HFFc6 (cell line): ENCODE results near the gene SLC46A1. TPM values are rescaled to one million over a fixed set of nuclear protein-coding genes. Genes with fewer than 3 reads are reported as not detected.

Experiments
- DNase-seq: peaks from one replicate; pipeline ENCODE4 v3.0.0-alpha.2; 2018
- H3K27ac Mint-ChIP-seq: 2 replicates; pipeline ENCODE4 v1.8.0; 2020; ENCODE audit warnings: mild to moderate bottlenecking, mixed read lengths
- H3K27me3 Mint-ChIP-seq: 2 replicates; pipeline ENCODE4 v1.8.0; 2021; ENCODE audit warnings: mild to moderate bottlenecking, moderate library complexity, mixed read lengths; ENCODE audit not compliant: insufficient read depth
- H3K36me3 Mint-ChIP-seq: 2 replicates; pipeline ENCODE4 v1.8.0; 2021; ENCODE audit warnings: low read depth, mixed read lengths
- H3K4me1 Mint-ChIP-seq: 2 replicates; pipeline ENCODE4 v1.8.0; 2020; ENCODE audit warnings: low read depth, mixed read lengths
- H3K4me3 Mint-ChIP-seq: 2 replicates; pipeline ENCODE4 v1.8.0; 2020; ENCODE audit warnings: mild to moderate bottlenecking, moderate library complexity, mixed read lengths
- H3K9me3 Mint-ChIP-seq: 2 replicates; pipeline ENCODE4 v1.8.0; 2020; ENCODE audit warnings: mild to moderate bottlenecking, mixed read lengths
- CTCF ChIP-seq: fragments of 200-600 bp; sonication (generic); IDR thresholded peaks from 2 replicates; pipeline ENCODE4 v1.5.0; 2021; ENCODE audit warnings: antibody characterized with exemption, mild to moderate bottlenecking
- total RNA-seq, 6 experiments: library from RNA; stranded (reverse); fragmentation: NEBNext Ultra II Directional; extraction: Animal tissue kit (Norgen Biotek cat#: 25700); gene quantifications; 2 replicates in 1 of 6; 3 replicates in 5 of 6; pipeline ENCODE4 v1.2.3, GENCODE V29; 2021

Gene SLC46A1
- total RNA-seq, 6 experiments from 2014 or later, result 4.3 to 6.7 (median 6.4) TPM

- no peaks in the 10 kb centered on the region for H3K36me3 Mint-ChIP-seq
- no peak overlapping the region for H3K4me3 Mint-ChIP-seq
- TF ChIP-seq CTCF, result no peak
- peaks cover 20% of the 10 kb centered on the region for H3K4me1 Mint-ChIP-seq
- no peak overlapping the region for H3K27ac Mint-ChIP-seq
- no peak for DNase-seq
- no peaks in the 10 kb centered on the region for H3K9me3 Mint-ChIP-seq
- no peaks in the 10 kb centered on the region; the same call in 1 of the 2 replicates for H3K27me3 Mint-ChIP-seq
These were observed 38.2 kb downstream of the SLC46A1 start for GRCh38 chr17:28367641-28368305.

- Mint-ChIP-seq H3K4me3 (no peak overlapping the region), H3K4me1 (peaks cover 17% of the 10 kb centered on the region), H3K9me3 (no peaks in the 10 kb centered on the region), H3K27ac (no peak overlapping the region), H3K36me3 (no peaks in the 10 kb centered on the region), H3K27me3 (no peaks in the 10 kb centered on the region; the same call in 1 of the 2 replicates)
- TF ChIP-seq CTCF, result peak; percentile 44; the same call in 1 of the 2 replicates
- DNase-seq, result no peak
These were observed 39.4 kb downstream of the SLC46A1 start for GRCh38 chr17:28366605-28367004.

- Mint-ChIP-seq H3K36me3 (peaks cover 10% of the 10 kb centered on the region; the same call in 1 of the 2 replicates), H3K27me3 (no peaks in the 10 kb centered on the region; the same call in 1 of the 2 replicates), H3K4me1 (peaks cover 9% of the 10 kb centered on the region), H3K4me3 (no peak overlapping the region), H3K27ac (no peak overlapping the region), H3K9me3 (no peaks in the 10 kb centered on the region)
- no peak for TF ChIP-seq CTCF
- DNase-seq, result no peak
These were observed 40.5 kb downstream of the SLC46A1 start for GRCh38 chr17:28365487-28365886.

- no peak for DNase-seq
- no peaks in the 10 kb centered on the region for H3K9me3 Mint-ChIP-seq
- peaks cover 12% of the 10 kb centered on the region; the same call in 1 of the 2 replicates for H3K36me3 Mint-ChIP-seq
- H3K4me1 Mint-ChIP-seq, result peaks cover 2% of the 10 kb centered on the region
- no peak for TF ChIP-seq CTCF
- H3K27ac Mint-ChIP-seq, result no peak within 1 kb of the TSS; the same call in 1 of the 2 replicates
- H3K4me3 Mint-ChIP-seq, result no peak within 1 kb of the TSS
- no peaks in the 10 kb centered on the region; the same call in 1 of the 2 replicates for H3K27me3 Mint-ChIP-seq
These were observed 41.2 kb downstream of the SLC46A1 start, which contains the start of gene SEBOX for GRCh38 chr17:28364665-28365363. Gene SEBOX, minus strand, starts transcription at chr17:28365199. Its CDS starts 48 bp downstream, at chr17:28365151.

GRCh38 chr17:28363776-28364650 lies 42.0 kb downstream of the SLC46A1 start:
- no peak for DNase-seq
- Mint-ChIP-seq H3K27me3 (no peaks in the 10 kb centered on the region; the same call in 1 of the 2 replicates), H3K9me3 (no peaks in the 10 kb centered on the region), H3K4me3 (no peak overlapping the region), H3K4me1 (no peaks in the 10 kb centered on the region), H3K27ac (no peak overlapping the region), H3K36me3 (peaks cover 12% of the 10 kb centered on the region; the same call in 1 of the 2 replicates)
- TF ChIP-seq CTCF, result no peak
